Epithelial cell of prostate (primary cell): ENCODE measurements around the gene TELO2.

Source experiments
- DNase-seq: peaks from one replicate; pipeline ENCODE4 v3.0.0-alpha.2; 2011; ENCODE audit warnings: low read depth, low spot score
- H3K27ac ChIP-seq: fragments of 450-650 bp; 2 replicates; pipeline ENCODE4 v1.5.1; 2017; ENCODE audit warnings: mild to moderate bottlenecking

The TELO2 gene

DNA sequence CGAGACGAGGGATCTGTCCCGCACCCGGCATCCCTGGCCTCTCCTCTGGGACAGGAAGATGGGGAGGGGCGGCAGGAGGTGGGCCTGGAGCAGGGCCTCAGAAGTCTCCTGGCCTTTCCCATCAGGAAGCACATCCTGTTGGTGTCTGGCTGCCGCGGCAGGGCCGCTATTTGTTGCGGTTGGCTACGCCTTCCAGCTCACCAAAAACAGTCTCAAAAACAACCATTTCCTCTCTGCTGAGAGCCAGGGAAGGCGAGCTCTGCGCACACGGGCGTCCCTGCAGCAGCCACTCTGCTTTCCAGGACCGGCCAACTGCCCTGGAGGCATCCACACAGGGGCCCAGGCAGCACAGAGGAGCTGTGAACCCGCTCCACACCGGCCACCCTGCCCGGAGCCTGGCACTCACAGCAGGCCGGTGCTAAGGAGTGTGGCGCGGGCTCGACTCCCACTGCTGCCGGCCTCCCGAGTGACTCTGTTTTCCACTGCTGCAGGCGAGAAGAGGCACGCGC is 40.3 kb downstream of the TELO2 start, which contains the start of gene TMEM204:
TMEM204 (plus strand) TSS at position 224 of the 509 bp plus-strand sequence. CDS start 610 bp downstream, outside the sequence.
- DNase-seq: no peak

DNA sequence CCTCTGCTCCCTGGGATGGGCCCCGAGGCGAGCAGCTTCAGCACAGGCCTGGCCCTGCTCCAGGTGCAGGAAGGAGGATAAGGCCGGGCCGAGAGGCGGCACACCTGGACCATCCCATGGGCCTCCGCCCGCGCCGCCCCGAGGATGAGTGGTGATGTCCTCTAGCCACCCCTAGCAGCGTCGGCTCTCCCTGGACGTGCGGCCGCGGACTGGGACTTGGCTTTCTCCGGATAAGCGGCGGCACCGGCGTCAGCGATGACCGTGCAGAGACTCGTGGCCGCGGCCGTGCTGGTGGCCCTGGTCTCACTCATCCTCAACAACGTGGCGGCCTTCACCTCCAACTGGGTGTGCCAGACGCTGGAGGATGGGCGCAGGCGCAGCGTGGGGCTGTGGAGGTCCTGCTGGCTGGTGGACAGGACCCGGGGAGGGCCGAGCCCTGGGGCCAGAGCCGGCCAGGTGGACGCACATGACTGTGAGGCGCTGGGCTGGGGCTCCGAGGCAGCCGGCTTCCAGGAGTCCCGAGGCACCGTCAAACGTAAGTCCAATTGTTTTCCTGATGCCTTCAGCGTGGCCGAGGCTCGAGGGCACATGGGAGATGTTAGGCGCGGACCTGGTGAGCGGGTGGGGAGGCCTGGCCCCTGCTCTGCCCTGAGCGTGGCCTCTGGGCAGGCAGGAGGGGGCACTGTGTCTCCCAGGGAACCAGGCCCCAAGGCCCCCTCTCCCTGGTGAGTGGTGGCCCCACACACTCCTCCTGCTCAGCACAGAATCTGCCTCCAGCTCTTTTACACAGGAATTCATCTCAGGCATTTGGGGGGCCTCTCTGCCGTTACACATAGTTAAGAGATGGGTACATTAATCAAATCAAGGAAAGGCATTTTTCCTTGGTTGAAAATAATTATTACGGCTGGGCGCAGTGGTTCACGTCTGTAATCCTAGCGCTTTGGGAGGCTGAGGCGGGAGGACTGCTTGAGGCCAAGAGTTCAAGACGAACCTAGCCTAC is 41.2 kb downstream of the TELO2 start:
- no peak for DNase-seq
- no peak overlapping the region for H3K27ac ChIP-seq

More for the DNA sequence above, 40.3 kb downstream of the TELO2 start, which contains the start of gene TMEM204:
- no peak within 1 kb of the TSS for H3K27ac ChIP-seq

DNA sequence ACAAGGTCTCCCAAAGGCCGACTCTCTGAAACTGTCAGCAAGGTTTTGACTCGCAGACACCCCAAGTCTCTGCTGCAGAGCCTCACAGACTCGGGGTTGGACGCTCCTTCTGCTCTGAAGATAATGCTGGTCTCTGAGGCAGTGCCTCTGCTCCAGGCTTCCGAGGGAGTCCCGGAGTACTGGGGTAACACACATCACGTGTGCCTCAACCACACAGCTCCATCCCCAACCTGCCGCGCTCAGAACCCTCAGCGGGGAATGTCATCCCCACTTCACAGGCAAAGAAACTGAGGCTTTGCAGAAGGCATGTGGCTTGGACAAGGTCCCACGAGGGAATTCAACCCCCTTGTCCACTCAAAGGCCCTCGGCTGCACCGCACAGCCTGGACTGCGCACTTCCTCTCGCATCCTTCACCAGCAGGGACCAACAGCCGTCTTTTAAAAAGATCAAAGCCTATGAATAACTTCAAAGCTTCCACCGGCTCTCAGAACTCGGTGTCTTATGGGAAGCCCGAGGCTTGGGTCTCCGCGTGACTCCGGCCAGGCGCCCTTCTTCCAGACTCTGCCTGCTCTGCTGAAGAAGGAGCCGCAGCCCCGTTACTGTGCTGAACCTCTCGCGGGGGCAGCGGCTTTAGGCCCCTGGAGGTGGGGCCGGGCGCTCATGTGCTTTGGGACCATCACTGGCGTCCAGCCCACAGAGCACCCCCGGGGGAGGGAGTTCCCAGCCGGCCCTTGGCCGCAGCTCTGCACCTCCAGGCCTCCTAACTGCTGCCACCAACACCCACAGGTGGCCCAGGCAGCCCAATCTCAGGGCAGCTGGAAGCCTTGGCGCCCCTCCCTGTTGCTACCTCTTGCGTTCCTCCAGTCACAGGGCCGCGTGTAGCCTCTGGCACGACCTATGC is 42.5 kb downstream of the TELO2 start:
- DNase-seq: no peak
- no peak overlapping the region for H3K27ac ChIP-seq

DNA sequence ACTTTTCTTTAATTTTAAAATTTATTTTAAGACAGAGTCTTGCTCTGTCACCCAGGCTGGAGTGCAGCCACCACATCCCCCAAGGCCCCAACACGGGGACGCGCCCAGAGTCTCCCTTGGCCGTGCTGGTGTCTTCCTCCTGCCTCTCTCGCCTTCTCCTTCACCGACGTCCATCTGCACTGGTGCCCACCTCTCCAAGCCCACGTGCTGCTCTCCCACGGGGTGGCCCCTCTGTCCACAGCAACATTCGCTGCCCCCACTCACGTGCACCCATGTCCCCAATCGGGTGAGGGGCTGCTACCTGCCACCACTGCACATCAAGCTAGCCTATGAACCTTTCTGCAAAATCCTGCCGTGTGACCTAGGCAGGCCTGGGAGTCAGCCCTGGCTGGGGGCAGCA is 43.4 kb downstream of the TELO2 start:
- no peak overlapping the region for H3K27ac ChIP-seq
- no peak for DNase-seq

DNA sequence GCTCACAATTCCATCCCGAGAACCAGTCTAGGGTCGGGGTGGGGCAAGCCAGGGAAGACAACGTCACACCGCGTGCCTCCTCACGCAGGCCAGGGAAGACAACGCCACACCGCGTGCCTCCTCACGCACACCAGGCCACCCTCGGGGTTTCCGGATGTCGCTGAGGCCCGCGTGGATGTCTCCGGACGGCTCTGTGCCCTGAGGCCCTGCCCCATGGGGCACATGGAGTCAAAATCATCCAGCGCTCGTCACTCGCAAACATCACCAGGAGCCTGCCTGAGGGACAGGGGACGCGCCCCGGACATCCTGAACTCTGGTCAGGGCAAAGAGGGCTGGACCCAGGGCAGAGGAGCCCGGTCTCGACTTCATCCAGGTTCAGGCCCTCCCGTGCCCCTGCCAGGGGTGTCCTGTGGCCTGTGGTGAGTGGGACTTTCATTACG is 44.0 kb downstream of the TELO2 start:
- no peak overlapping the region for H3K27ac ChIP-seq
- DNase-seq: no peak

DNA sequence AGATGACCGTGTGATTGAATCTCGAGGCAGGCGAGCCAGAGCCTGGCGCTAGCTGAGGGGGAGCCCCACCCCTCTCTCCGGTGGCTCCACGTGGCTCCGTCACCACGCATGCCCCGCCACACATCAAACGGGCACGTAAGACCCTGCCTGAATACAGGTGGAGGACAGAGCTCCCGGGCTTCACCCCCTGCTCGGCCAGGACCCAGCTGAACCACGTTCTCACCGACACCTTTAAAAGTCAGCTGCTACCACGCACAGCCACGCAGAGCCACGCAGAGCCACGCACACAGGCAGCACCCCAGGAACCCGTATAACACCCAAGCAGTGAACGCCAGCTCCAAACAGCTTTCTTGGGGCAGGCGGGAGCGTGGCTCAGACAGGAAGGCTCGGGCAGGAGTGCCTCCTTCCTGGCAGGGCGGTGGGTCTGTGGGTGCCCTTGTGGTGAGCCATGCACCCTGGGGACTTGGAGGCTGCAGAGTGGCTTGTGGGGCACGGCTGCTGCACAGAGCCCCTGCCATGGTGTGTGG is 44.7 kb downstream of the TELO2 start:
- H3K27ac ChIP-seq: no peak overlapping the region
- no peak for DNase-seq

DNA sequence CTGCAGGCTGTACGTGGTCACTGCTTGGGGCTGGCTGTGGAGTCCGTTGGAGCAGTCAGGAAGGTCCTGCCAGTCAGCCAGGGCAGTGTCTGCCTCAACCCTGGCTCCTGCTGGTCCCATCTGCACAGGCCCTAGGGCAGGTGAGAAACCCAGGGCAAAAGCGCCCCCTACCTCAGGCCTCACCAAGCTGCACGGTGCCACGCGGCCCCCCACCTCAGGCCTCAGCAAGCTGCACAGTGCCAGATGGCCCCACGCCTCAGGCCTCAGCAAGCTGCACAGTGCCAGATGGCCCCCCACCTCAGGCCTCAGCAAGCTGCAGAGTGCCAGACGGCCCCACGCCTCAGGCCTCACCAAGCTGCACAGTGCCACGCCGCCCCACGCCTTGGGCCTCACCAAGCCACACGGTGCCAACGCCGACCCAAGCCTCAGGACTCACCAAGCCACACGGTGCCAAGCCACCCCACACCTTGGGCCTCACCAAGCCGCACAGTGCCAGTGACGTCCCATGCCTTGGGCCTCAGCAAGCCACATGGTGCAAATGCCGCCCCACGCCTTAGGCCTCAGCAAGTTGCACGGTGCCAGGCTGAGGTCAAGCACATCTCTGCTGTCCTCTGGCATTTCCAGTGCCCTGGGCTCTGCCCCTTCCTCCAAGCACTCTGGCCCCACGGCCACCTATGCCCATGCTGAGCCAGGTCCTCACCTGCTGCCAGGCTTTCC is 45.8 kb downstream of the TELO2 start:
- DNase-seq: no peak
- H3K27ac ChIP-seq: no peak overlapping the region

DNA sequence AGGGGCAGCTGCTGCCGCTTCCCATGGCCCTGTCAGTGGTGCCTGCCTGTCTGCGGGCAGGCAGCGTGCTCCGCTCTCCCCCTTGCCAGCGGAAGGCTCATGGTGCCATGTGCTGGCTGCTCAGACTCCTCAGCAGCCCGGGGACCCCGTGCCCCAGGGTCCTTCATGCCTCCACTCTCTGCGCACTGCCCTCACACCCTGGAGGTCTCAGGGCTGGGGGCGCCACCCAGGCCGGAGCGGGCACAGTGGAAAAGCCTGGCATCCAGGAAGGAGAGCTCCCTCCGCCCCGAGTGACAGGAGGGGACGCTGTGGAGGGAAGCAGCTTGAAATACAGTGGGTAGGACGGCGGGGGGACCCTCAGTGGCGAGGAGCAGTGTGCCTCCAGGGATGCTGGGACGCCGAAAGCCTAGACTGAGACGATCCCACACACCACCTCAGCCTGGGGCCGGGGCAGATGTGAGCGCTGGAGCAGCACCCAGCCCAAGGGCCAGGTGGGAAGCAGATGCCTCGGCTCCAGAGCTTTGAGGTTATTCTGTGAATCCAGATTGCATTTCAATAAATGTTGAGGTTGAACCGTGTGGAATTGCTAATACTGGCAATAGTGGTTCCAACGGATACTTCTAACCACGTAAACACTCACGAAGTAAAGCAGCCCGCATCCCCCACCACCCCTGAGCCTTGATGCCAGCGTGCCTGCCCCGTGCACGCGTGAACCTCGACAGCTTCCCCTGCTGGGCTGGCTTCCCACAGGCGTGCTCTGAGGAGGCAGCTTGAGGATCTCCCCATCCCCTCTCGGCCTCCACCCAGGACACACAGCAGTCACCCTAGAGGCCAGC is 46.8 kb downstream of the TELO2 start:
- no peak overlapping the region for H3K27ac ChIP-seq
- no peak for DNase-seq

DNA sequence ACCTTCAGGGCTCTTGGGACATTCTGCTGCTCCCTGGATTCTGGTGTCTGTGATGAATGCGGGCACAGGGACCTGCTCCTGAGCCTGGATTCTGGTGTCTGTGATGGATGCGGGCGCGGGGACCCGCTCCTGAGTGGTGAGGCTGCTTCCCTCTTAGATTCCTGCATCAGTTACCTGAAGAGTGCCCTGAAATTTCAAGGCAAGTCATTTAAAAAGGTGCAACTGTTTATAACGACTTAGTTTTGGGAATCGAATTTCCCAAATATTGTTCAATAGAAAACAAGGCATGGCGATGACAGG is 47.3 kb downstream of the TELO2 start:
- H3K27ac ChIP-seq: no peak overlapping the region
- DNase-seq: no peak

DNA sequence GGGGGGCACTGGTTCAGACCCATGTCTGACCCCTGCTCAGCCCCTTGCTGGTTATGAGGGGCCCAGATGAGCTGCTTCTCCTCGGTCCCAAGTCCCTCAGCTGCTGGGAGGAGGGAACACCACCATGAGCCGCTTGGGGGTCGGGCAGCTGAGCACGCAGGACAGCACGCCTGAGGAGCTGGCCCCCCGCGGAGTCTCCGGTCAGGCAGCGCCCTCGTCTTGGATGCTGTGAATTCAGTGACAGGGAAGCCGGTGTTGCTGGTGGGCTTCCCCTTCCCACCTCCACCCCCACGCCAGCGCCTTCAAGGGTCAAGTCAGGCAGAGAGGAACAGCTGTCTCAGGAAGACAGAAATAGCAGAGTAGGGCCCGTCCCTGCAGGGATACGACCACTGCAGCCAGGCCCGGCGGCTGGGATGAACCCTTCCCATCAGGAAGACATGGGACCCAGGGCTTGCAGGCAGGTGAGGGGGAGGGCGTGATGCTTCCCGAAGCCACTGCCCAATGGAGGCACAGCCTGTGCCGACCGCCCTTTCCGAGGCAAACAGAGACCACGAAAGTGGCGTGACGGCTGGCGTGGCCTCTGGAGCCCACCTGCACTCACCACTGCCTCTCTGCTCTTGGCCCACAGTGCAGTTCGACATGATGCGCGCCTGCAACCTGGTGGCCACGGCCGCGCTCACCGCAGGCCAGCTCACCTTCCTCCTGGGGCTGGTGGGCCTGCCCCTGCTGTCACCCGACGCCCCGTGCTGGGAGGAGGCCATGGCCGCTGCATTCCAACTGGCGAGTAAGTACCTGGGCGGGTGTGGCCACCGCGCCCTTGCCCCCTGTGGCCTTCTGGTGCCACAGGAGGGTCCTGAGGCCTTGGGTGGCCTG is 48.4 kb downstream of the TELO2 start:
- no peak overlapping the region for H3K27ac ChIP-seq
- no peak for DNase-seq

DNA sequence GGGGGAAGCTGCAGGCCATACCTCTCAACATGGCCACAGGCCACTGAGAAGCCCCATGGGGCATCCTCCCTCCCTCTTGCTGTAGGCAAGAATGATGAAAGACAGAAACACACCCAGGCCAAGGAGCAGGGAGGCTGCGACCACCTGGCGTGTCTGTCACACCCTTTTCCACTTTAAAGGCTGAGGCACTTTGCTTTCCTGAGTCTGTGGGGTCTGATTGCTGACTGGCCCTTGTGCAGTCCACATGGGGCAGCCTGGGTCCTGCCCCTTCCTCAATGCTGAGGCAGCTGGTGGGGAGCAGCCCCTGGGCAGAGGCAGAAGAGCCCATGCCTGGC is 49.0 kb downstream of the TELO2 start:
- no peak for DNase-seq
- H3K27ac ChIP-seq: no peak overlapping the region

DNA sequence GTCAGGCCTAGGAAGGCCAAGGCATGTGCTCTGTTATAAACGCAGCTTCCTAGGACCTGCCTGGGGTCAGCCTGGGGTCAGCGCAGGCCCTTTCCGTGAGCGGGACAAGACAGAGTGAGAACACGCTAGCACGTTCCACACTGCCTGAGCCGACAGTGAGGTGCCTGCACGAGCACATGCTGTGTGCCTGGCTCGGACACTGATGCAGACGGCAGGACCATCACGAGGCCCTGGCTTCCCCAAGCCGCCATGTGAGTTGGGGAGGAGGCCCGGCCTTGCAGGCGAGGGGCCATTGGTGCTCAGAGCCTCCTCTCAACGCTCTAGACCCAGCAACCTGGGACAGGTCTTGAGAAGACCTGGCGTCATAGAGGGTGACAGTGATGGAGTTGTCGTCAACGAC is 49.4 kb downstream of the TELO2 start:
- no peak overlapping the region for H3K27ac ChIP-seq
- DNase-seq: no peak

DNA sequence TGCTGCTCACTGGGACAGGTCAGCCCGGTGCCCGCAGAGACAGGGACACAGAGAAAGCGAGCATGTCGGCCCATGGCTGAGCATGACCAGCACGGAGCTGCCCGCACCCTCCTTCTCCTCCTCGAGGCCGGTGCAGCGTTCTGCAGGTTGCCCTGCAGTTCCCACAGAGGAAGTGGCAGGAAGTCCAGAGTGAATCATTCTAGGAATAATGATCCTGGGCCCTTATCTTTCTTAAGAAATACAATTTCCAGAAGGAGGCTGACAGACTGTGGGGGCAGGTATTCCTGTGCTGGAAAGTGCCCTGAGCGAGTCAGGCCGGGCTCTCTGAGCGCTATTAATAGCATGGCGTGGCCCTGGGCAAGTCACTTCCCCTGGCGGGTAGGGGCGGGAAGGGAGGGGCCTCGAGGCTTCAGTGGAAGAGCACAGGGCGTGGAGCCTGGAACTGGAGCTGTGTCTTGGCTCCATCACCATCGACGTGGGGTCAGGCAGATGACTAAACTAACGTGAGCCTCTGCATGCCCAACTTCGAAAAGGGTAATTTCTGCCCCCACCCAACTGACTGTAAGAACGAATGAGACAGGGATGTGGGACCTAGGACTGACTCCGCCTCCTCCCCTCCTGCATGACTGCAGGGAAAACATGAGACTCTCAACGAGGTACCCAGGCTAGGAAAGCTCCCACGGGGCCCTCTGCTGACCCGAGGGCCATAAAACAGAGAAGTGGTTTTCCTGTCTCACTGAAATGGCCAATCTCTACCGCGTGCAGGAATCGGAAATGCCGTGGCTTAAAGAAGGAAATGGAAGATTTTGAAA is 50.1 kb downstream of the TELO2 start:
- H3K27ac ChIP-seq: no peak overlapping the region
- no peak for DNase-seq

DNA sequence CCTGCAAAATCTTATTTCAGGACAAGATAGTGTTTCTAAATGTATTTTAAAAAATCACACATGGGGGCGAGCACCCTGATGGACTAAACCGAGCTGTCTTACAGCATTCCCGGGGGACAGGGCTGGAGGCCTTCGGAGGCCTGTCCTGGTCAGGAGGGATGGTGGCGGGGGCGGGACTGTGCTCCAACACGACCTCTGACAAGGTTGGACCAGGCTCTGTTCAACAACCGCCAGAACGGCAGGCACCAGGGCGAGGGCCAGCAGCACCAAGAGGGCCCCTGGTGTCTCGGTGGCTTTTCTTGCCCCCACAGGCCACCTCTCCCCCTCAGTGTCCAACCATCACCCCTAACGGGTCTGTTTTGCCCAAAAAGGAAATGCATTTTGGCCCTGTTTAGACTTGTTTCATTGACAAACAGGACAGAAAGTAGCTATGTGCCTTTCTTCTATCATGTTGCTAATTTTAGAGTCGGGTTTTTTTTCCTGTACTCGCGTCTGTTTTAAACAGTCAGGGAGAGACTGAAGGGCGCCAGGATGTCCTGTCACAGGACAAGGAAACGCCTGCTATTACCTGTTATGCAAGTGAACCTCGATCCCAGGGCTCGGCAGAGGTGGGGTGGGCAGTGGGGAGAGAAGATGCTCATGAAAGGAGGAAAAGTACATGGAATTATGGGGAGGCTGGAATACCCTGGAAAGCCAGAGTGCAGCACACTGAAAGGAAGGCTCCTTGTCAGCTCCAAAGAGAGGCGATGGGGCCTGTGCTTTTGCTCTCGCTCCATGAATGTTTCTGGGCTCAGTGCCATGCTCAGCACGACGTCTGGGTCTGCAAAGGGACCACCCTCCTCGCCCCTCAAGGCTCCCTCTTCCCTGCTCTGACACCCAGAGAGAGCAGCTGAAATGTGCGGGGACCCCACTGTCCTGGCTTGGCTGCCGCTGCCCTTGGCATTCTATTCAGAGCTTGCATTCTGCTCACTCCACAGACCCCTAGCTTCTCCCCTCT is 52.2 kb downstream of the TELO2 start:
- no peak for DNase-seq
- no peak overlapping the region for H3K27ac ChIP-seq

DNA sequence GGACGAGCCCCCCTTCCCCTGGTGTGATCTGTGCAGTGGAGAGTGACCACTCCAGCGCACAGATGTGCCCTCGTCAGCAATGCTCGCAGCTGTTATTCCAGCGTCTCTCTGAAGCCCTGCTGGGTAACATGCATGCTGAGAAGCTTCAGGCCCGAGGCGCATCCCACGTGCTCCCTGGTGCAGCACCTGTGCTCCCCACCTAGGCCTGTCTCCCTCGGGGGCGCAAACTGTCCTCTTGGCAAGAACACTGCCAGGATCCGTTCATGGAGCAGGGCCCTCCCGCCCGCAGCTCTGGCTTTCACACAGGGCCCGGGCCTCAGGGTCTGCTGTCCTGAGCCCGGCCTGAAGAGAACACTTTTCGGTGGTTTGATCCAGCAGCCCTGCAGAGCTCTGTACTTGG is 53.3 kb downstream of the TELO2 start:
- no peak for DNase-seq
- H3K27ac ChIP-seq: no peak overlapping the region

DNA sequence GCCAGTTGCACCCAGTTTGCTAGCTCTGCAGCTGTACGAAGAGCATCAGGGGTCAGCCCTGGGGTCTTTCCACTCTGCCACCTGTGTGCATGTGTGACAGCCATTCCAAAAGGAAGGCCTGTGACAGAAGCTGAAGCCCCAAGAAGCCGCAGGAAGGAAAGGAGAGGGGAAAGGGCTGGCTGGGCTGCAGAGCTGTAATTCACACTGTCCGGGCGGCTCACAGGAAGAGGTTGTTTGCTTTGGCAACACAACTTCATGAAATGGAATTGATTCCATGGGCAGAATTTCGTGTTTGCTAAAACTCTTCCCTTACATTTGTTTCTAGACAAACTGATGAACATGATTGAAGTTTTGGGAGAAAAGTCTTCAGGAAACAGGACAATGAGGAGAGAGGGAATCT is 55.1 kb downstream of the TELO2 start:
- no peak for DNase-seq
- H3K27ac ChIP-seq: no peak overlapping the region
